PFSK-1 (cell line): Measurements from ENCODE around the gene XDH.

ENCODE experiments used
- FOXP2 ChIP-seq: optimal IDR thresholded peaks from 2 replicates; pipeline ENCODE3; 2011; ENCODE audit warnings: borderline replicate concordance, control low read depth, inconsistent platforms; ENCODE audit not compliant: insufficient read depth; ENCODE audit errors: extremely low read length, extremely low read depth
- POLR2AphosphoS5 ChIP-seq: IDR thresholded peaks from 2 replicates; pipeline ENCODE4 v1.6.1; 2012; ENCODE audit warnings: low read depth, mild to moderate bottlenecking, control low read depth, low read length, moderate library complexity
- REST ChIP-seq, 2 experiments: IDR thresholded peaks; 2 replicates each; pipeline versions ENCODE4 v1.6.1 to v1.8.0; 2011 to 2012; ENCODE audit warnings: low read depth in 2 of 2, low read length in 2 of 2, control low read depth in 1 of 2, inconsistent platforms in 1 of 2, mild to moderate bottlenecking in 1 of 2, moderate library complexity in 1 of 2; ENCODE audit not compliant: insufficient read depth in 1 of 2
- SIN3A ChIP-seq: IDR thresholded peaks from 2 replicates; pipeline ENCODE4 v1.6.1; 2012; ENCODE audit warnings: mild to moderate bottlenecking, low read length, moderate library complexity, borderline replicate concordance; ENCODE audit not compliant: insufficient read depth
- TAF1 ChIP-seq: IDR thresholded peaks from 2 replicates; pipeline ENCODE4 v1.6.1; 2012; ENCODE audit warnings: low read length, control low read depth, borderline replicate concordance; ENCODE audit not compliant: insufficient read depth

XDH gene

GRCh38 chr2:31411771-31412170 is 2.8 kb downstream of the XDH start:
- TF ChIP-seq POLR2AphosphoS5 (no peak), REST (IDR thresholded peaks at IDR 0.05; ENCODE audit: insufficient read depth in 1 of 2, low read depth in 2 of 2, low read length in 2 of 2) (no peak), FOXP2 (no peak), TAF1 (no peak), SIN3A (no peak)

GRCh38 chr2:31406593-31407385 is 7.8 kb downstream of the XDH start:
- no peak for TF ChIP-seq POLR2AphosphoS5

- TF ChIP-seq SIN3A, result no peak
- TF ChIP-seq POLR2AphosphoS5, result no peak
- TF ChIP-seq REST (IDR thresholded peaks at IDR 0.05; ENCODE audit: insufficient read depth in 1 of 2, low read depth in 2 of 2, low read length in 2 of 2), result no peak
- no peak for TF ChIP-seq FOXP2
- no peak for TF ChIP-seq TAF1
These were observed 9.7 kb downstream of the XDH start for GRCh38 chr2:31404827-31405226.

- TF ChIP-seq TAF1 (no peak), REST (IDR thresholded peaks at IDR 0.05; ENCODE audit: insufficient read depth in 1 of 2, low read depth in 2 of 2, low read length in 2 of 2) (no peak)
These were observed 10.2 kb downstream of the XDH start for GRCh38 chr2:31404302-31404701.

- TF ChIP-seq REST (IDR thresholded peaks at IDR 0.05; ENCODE audit: insufficient read depth in 1 of 2, low read depth in 2 of 2, low read length in 2 of 2) (no peak), SIN3A (no peak), FOXP2 (no peak), TAF1 (no peak), POLR2AphosphoS5 (no peak)
These were observed 12.2 kb downstream of the XDH start for GRCh38 chr2:31402388-31402787.
